HG03378 (cell line): ENCODE results near the gene YPEL3.
"Not testable (repeated sequence)": the region's sequence is repeated elsewhere in the genome, so short reads cannot be mapped to it uniquely, and the experiment has no call there.

ENCODE experiments used
- ATAC-seq: cut with Tn5 transposase; IDR thresholded peaks from one replicate; pipeline ENCODE4 v1.9.1; 2021; ENCODE audit warnings: mild to moderate bottlenecking, moderate library complexity; ENCODE audit not compliant: unreplicated experiment

YPEL3 gene, protein sequence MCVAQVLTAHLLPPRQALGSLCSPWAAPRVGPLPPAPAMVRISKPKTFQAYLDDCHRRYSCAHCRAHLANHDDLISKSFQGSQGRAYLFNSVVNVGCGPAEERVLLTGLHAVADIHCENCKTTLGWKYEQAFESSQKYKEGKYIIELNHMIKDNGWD

DNA sequence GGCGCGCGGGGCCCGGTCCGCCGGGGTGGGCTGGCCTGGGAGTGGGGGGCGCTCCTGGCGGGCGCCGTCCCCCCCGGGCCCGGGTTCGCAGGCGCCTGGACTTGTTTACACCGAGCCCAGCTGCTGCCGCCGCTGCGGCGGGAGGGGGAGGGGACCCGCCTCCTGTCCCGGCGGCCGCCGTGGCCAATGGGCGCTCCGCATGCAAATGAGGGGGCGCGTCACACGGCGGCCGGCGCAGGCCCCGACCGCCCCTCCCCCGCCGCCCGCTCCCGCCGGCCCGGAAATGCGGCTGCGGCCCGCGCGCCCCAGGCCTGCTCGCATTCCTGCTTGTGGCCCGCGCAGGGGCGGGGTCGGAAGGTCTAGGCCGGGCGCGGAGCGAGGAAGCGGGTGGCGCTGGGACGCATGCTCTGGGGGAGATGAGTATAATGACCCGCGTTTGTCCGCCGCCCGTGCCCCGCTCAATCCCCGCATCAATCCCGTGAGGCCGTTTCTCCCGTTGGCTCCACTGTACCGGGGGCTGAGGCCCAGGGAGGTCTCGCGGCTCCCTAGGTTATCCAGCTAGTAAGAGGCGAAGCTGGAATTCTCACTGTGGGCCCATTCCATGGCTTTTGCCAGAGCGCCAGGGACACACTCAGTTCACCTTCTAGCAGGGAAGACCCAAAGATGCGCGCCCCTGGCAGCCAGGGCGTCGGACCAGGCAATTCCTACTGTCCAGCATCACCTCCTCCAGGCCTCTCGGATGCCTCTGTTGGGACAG is at the start of gene YPEL3:
YPEL3 (minus strand) TSS at position 109 of the 757 bp plus-strand sequence. CDS start 731 bp downstream, outside the sequence.
- ATAC-seq: no peak

DNA sequence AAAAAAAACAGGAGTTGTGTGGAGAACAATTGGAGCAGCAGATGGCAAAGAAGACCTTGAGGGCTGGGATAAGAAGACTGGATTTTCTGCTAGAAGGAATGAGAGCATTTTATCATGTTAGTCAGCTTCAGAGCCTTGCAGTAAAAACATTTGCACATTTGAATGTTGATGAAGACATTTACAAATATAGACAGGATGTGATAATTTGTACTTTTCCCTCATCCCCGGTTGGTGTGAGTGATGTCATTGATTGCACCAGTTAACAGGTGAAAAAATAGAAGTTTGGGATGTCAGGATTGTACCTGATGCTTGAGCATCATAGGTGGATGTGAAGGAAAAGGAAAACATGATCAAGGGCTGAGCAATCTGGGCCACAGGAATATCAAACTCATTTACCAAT is 49.6 kb upstream of the YPEL3 start:
- no peak for ATAC-seq

DNA sequence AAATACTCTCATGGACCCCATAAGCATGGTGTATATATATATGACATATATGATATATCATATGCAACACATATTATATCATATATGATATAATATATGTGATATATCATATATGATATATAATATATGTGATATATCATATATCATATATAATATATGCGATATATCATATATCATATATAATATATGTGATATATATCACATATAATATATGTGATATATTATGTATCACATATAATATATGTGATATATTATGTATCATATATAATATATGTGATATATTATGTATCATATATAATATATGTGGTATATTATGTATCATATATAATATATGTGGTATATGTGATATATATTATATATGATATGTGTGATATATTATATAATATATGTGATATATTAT is 48.9 kb upstream of the YPEL3 start:
- no peak for ATAC-seq

DNA sequence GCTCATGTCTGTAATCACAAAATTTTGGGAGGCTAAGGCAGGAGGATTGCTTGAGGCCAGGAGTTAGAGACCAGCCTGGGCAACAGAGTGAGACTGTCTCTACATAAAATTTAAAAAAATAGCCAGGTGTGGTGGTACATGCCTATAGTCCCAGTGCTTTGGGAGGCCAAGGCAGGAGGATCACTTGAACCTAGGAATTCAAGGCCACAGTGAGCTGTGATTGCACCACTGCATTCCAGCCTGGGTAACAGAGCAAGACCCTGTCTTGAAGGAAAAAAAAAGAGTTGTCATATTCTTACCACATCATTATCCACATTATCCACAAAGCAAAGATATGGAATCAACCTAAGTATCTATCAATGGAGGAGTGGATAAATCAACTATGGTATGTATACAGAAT is 48.0 kb upstream of the YPEL3 start:
- ATAC-seq: no peak

DNA sequence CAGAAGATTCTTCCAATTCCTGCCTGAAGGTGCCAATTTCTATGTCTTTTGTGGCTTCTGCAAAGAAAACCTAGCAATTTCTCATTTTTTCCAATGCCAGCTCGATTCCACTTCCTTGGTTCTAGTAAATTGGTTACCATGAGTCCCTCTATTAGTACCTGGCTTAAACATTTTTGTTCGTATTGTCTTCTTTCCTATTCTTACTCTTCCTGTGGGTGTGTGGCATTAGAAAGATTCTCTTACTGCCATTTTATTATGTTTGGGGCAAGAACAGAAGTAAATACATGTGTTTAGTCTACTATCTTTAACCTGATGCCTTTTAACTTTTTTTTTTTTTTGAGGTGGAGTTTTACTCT is 47.3 kb upstream of the YPEL3 start:
- ATAC-seq: no peak

DNA sequence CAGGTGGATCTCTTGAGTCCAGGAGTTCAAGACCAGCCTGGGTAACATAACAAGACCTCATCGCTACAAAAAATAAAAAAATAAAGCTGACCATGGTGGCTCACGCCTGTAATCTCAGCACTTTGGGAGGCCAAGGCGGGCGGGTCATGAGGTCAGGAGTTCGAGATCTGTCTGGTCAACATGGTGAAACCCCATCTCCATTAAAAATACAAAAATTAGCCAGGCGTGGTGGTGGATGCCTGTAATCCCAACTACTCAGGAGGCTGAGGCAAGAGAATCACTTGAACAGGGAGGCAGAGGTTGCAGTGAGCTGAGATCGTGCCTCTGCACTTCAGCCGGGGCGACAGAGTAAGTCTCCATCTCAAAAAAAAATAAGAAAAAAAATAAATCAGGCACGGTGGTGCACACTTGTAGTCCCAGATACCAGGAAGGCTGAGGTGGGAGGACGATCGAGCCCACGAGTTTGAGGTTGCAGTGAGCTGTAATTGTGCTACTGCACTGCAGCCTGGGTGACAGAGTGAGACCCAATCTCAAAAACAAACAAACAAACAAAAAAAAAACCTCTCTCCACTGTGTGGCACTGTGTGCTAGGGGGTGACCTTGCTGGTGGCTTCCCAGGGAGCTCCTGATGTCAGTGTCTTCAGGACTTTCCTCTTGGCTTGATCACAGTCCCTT is 46.8 kb upstream of the YPEL3 start:
- no peak for ATAC-seq

DNA sequence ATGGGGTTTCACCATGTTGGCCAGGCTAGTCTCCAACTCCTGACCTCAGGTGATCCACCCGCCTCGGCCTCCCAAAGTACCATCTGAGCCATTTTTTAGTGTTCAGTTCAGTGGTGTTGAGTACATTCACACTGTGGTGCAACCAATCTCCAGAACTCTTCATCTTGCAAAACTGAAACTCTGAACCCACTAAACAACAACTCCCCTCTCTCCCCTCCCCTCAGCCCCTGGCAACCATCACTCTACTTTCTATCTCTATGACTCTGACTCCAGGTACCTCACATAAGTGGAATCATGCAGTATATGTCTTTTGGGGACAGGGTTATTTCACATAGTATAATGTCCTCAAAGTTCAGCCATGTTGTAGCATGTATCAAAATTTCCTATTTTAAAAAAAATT is 45.7 kb upstream of the YPEL3 start:
- no peak for ATAC-seq

DNA sequence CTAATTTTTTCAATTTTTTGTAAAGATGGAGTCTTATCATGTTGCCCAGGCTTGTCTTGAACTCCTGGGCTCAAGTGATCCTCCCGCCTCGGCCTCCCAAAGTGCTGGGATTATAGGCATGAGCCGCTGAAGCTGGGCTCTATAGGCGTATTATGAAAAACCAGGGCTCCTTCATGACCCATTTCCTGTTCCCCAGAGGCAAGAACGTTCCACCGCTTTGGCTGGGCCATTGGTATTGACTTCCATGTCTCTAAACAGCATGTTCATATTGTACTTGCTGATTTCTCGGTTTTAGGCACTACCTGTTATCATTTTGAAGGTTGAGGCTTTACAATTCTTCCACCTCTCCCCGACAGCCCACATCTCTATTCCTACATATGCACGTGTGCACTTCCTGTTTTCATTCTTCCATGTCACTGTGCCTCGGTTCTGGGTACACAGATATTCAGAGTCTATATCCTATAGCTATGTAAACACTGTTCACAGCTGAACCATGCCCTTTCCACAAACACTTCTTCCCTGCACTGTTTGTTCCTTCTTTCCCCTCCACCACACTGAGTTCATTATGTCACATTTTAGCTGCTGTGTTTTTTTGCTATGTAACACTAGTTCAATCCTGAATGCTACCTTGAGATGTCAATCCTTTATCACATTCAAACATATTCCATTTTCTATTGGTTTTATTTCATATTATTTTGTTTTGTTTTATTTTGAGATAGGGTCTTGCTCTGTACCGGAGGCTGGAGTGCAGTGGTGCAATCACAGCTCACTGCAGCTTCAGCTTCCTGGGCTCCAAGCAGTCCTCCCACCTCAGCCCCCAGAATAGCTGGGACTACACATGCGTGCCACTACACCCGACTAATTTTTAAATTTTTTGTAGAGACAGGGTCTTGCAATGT is 43.8 kb upstream of the YPEL3 start:
- no peak for ATAC-seq

DNA sequence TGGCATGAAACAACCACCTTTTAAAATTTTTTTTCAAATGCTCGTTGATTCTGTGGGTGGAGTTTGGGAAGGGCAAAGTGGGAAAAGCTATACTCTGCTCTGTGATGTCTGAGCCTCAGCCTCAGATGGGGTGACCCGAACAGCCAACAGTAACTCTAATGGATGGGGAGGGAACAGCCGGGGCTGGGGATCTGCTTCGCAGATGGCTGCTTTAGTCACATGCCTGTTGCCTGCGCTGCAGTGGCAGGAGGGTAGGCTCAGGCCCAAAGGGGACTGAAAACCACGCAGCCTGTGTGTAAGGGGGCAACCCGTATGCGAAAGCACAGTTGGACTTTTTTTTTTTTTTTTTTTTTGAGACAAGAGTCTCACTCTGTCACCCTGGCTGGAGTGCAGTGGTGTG is 41.9 kb upstream of the YPEL3 start:
- no peak for ATAC-seq

DNA sequence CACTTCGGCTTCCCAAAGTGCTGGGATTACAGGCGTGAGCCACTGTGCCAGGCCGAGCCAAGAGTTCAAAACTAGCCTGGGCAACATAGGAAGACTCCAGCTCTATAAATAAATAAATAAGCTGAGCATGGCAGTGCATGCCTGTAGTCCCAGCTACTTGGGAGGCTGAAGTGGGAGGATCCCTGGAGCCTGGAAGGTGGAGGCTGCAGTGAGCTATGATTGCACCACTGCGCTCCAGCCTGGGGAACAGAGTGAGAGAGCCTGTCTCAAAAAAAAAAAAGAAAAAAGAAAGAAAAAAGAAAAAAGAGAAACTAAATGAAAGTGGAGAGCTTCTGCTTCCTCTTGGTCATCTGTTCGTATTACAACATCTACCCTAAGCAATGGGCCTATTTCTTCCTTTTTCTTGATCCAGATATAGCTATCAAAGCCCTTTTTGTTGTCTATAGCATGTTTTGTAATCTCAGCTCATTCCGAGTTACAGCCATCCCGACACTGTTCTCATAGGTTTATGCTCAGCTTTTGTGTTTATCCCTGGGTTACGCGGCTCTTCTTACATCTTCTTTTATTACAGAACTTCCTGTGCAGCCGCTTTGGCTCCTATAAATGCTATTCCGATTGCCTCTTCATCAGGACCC is 41.1 kb upstream of the YPEL3 start:
- no peak for ATAC-seq

DNA sequence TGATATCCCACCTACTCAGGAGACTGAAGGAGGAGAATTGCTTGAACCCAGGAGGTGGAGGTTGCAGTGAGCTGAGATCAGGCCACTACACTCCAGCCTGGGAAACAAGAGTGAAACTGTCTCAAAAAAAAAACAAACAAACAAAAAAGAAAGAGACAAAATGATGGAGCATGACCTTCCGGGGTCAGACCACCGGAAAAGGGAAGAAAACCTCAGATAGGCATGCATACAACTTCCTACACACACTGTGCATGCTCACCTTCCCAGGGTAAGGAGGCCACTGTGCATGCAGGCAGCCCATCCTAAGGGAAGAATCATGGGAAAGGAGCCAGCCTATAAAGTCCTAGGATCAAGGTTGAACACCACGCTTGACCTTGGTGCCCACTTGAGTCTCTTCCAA is 36.6 kb upstream of the YPEL3 start:
- ATAC-seq: no peak

DNA sequence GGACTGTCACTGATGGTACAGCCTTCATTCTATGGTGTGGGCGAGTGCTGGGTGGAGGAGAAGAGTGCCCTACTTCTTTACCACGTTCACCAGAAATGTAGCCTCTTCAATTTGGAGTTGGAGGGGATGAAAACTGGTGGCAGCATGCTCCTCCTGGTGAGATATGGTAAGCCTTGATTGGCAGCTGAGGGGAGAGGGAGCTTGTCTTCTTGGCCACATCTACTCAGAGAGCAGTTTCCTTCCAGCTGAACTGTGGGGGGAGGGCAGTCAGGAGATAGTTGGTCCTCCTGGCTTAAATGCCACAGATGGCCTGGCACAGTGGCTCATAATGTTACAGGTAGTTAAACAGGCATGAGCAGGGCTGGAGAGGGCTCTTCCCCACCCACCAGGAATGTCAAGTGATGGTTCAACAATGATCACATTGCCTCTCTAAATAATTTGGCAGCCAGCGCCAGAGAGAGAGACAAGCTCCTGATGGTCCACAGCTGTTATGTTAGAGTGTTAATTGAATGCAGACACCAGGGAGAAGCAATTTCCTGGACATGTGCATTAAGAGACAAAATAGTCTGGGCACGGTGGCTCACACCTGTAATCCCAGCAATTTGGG is 36.0 kb upstream of the YPEL3 start:
- ATAC-seq: no peak

DNA sequence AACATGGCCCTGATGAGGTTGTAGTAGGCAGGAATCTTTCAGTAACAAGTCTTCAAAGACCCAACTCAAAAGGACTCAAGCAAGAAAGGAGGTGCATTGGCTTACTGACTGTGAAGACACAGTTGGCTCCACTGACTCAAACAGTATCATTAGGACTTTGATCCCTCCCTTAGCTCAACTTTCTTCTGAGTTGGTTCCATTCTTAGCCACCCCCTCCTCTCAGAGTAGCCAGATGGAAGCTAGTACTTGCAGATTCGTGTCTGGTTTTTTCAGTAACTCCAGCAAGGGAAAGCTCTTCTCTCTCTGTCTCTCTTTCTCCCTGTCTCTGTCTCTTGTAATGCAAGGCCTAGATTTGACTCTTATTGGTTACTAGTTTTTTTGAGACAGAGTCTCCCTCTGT is 32.0 kb upstream of the YPEL3 start:
- ATAC-seq: no peak

DNA sequence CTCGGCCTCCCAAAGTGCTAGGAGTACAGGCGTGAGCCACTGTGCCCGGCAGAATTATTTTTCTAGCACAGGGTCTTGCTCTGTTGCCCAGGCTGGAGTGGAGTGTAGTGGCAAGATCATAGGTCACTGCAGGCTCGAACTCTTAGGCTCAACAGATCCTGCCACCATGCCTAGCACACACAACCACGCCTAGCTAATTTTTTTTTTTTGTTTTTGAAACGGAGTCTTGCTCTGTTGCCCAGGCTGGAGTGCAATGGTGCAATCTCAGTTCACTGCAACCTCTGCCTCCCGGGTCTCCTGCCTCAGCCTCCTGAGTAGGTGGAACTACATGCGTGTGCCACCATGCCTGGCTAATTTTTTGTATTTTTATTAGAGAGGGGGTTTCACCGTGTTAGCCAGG is 29.7 kb upstream of the YPEL3 start:
- not testable (repeated sequence) for ATAC-seq

DNA sequence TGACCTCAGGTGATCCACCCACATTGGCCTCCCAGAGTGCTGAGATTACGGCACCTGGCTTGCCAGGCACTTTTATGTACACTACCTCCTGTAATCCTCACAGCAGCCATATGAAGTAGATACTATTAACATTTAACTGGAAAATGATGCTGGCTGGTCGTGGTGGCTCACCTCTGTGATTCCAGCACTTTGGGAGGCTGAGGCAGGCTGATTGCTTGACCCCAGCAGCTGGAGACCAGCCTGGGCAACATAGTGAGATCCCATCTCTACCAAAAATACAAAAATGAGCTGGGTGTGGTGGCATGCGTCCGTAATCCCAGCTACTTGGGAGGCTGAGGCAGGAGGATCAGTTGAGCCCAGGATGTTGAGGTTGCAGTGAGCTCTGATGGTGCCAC is 29.0 kb upstream of the YPEL3 start:
- ATAC-seq: no peak

DNA sequence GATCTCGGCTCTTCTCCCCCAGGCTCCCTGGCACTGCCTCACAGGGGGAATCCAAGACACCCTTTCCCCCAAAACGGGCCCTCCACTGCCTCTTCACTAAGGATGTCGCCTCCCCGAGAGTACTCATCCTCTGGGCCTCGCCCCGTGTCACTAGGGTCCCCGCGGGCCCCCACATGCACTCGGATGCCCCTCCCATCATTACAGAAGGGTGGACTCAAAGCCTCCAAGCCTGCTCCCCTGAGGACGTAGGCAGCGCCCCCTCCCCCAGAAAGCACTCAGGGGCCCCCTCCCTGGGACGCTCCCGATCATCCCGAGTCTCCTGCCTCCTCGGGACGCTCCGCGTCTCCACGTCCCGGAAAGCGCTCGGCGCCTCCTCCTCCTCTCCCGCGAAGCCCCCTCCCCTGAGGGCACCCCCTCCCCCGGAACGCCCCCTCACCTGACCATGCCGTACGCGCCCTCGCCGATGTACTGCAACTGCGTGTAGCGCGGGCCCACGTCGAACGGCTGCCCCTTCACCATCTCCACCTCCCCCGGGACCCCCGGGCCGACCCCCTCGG is 26.7 kb upstream of the YPEL3 start:
- ATAC-seq: no peak

DNA sequence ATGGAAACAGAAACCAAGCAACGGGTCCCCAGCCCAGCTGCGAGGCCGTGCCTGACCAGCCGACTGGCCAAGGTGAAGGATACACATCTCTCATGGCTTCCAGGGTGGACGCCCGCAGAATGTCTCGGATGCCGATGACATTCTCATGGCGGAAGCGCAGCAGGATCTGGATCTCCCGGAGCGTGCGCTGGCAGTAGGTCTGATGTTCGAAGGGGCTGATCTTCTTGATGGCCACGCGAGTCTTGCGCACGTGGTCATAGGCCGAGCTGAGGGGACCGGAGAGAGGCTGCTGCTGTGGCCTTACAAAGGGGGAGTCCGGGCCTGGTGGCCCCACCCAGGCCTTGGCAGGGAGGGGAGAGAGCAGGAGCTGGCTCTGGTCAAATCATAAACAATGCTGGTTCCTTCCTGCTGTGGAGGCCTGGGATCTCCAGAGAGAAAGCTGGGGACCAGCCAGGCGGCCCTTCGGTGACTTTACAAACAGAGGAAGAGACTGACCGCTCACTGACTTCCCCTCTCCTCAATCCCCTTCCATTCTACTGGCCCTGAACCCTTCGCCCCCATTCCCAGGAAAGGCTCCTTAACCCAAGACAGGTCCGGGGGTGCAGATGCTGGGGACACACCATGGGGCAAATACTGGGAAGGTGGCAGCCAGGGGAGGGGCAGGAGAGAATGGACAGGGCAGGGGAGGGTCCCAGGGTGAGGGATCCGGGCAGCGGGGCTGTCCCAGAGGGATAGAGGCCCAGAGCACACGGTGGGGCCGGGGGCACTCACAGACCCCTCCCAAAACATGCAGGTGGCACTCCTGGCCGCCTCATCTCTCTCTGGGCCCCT is 25.9 kb upstream of the YPEL3 start:
- no peak for ATAC-seq

DNA sequence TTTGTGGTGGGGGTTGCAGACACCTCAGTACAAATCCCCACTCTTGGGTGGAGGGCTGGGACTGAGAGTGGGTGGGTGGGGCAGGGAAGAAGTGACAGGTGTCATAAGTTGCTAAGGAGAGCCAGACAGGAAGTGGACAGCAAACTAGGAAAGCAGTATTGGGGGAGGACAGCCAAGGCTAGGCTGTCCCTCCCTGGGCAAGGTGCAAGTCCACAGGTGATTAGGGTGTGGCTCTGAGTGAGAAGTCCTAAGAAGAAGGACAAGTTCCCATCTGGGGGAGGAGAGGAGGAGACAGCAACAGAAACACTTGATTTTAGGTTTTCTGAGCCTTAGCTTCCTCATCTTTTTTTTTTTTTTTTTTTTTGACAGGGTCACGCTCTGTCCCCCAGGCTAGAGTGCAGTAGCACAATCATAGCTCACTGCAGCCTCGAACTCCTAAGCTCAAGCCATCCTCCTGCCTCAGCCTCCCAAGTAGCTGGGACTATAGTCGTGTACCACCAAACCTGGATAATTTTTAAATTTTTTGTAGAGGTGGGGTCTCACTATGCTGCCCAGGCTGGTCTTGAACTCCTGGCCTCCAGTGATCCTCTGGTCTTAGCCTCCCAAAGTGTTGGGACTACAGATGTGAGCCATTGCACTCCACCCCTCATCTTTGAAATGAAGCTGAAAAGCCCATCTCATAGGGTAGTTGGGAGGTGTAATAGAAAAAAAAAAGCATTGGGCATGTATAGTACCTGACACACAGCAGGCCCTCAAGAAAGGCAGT is 24.5 kb upstream of the YPEL3 start:
- no peak for ATAC-seq

DNA sequence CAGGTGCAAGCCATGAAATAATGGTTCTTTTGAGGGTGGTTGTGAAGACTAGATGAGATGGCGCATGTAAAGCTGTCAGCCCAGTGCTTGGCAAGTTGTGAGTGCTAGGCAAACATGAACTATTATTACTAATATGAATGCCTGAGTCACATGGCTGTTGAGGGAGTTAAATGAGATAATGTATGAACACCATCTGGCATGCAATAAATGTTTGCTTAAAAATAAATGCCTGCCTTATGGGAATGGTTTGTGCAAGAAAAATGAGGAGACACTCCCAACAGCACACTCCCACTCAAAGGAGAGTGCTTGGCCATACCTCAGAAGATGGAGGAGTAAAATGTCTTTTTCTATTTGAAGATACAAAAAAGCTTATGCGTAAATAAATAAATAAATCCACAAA is 23.4 kb upstream of the YPEL3 start:
- ATAC-seq: no peak
